ENCODE results near the gene C3orf22. TPM values are rescaled to one million over a fixed set of nuclear protein-coding genes. Genes with fewer than 3 reads are reported as not detected.

C3orf22 gene
- polyA plus RNA-seq, 1 donor (not counting 4 experiments of a cell fraction or from before 2014, with no cell fraction given), result not detected

GRCh38 chr3:126514161-126514560 lies 44.6 kb downstream of the C3orf22 start:
- Histone ChIP-seq H3K27ac (ENCODE audit: control insufficient read depth, insufficient read depth, low read length) (no peak overlapping the region), H3K9me3 (ENCODE audit: control insufficient read depth, low read depth, low read length) (no peaks in the 10 kb centered on the region), H3K36me3 (ENCODE audit: control insufficient read depth in 2 of 2, extremely low read depth in 1 of 2, insufficient read depth in 2 of 2, low read length in 2 of 2) (no peaks in the 10 kb centered on the region), H3K27me3 (ENCODE audit: control insufficient read depth, extremely low read depth, insufficient read depth, low read length) (peaks cover 6% of the 10 kb centered on the region), H3K79me2 (ENCODE audit: control insufficient read depth, insufficient read depth, low read length) (no peaks in the 10 kb centered on the region), H3K4me2 (ENCODE audit: control insufficient read depth, extremely low read depth, insufficient read depth, low read depth, low read length) (no peak overlapping the region), H3K9ac (ENCODE audit: control insufficient read depth, extremely low read depth, insufficient read depth, low read length) (no peak overlapping the region), H2AFZ (ENCODE audit: control insufficient read depth, low read length) (no peak overlapping the region), H3K4me1 (ENCODE audit: control insufficient read depth, extremely low read depth, insufficient read depth, low read length) (peaks cover 9% of the 10 kb centered on the region), H3K4me3 (ENCODE audit: control insufficient read depth in 2 of 3, extremely low read depth in 1 of 3, insufficient read depth in 2 of 3, low read depth in 1 of 3, low read length in 3 of 3) (no peak overlapping the region), H3K9me1 (ENCODE audit: control insufficient read depth, extremely low read depth, insufficient read depth, low read length) (no peaks in the 10 kb centered on the region), H4K20me1 (ENCODE audit: control insufficient read depth, extremely low read depth, insufficient read depth, low read length) (no peaks in the 10 kb centered on the region)
- DNase-seq (ENCODE audit: low read depth, low spot score) (no peak), FAIRE-seq (no peak)
- dilution Hi-C loops (cut with MboI; ENCODE audit: extremely low pct_ligation_motif_present, low sequenced_read_pairs), result no loop called here
- TF ChIP-seq EZH2 (IDR thresholded peaks at IDR 0.05; ENCODE audit: low read length) (no peak), CTCF (optimal IDR thresholded peaks at IDR 0.05 in 1 of 3, IDR thresholded peaks at IDR 0.05 in 1 of 3, conservative IDR thresholded peaks at IDR 0.05 in 1 of 3; ENCODE audit: extremely low read depth in 1 of 3, insufficient read depth in 2 of 3, low read length in 3 of 3) (no peak)

- Histone ChIP-seq H2AFZ (ENCODE audit: control insufficient read depth, low read length) (no peak overlapping the region), H3K4me1 (ENCODE audit: control insufficient read depth, extremely low read depth, insufficient read depth, low read length) (peaks cover 14% of the 10 kb centered on the region), H3K9me3 (ENCODE audit: control insufficient read depth, low read depth, low read length) (no peaks in the 10 kb centered on the region), H3K27me3 (ENCODE audit: control insufficient read depth, extremely low read depth, insufficient read depth, low read length) (no peaks in the 10 kb centered on the region), H3K36me3 (ENCODE audit: control insufficient read depth in 2 of 2, extremely low read depth in 1 of 2, insufficient read depth in 2 of 2, low read length in 2 of 2) (no peaks in the 10 kb centered on the region), H3K79me2 (ENCODE audit: control insufficient read depth, insufficient read depth, low read length) (no peaks in the 10 kb centered on the region), H3K4me3 (ENCODE audit: control insufficient read depth in 2 of 3, extremely low read depth in 1 of 3, insufficient read depth in 2 of 3, low read depth in 1 of 3, low read length in 3 of 3) (no peak overlapping the region), H3K9ac (ENCODE audit: control insufficient read depth, extremely low read depth, insufficient read depth, low read length) (no peak overlapping the region), H3K4me2 (ENCODE audit: control insufficient read depth, extremely low read depth, insufficient read depth, low read depth, low read length) (no peak overlapping the region), H3K9me1 (ENCODE audit: control insufficient read depth, extremely low read depth, insufficient read depth, low read length) (no peaks in the 10 kb centered on the region), H3K27ac (ENCODE audit: control insufficient read depth, insufficient read depth, low read length) (no peak overlapping the region), H4K20me1 (ENCODE audit: control insufficient read depth, extremely low read depth, insufficient read depth, low read length) (no peaks in the 10 kb centered on the region)
- no peak for DNase-seq (ENCODE audit: low read depth, low spot score)
- no peak for FAIRE-seq
- dilution Hi-C loops (cut with MboI; ENCODE audit: extremely low pct_ligation_motif_present, low sequenced_read_pairs), result no loop called here
- TF ChIP-seq EZH2 (IDR thresholded peaks at IDR 0.05; ENCODE audit: low read length), result no peak
Measured at GRCh38 chr3:126512916-126513650, 45.6 kb downstream of the C3orf22 start.

- H3K9ac ChIP-seq (ENCODE audit: control insufficient read depth, extremely low read depth, insufficient read depth, low read length), result no peak overlapping the region
- no peaks in the 10 kb centered on the region for H4K20me1 ChIP-seq (ENCODE audit: control insufficient read depth, extremely low read depth, insufficient read depth, low read length)
- FAIRE-seq (no peak), DNase-seq (ENCODE audit: low read depth, low spot score) (no peak)
- no peaks in the 10 kb centered on the region for H3K9me1 ChIP-seq (ENCODE audit: control insufficient read depth, extremely low read depth, insufficient read depth, low read length)
- no peaks in the 10 kb centered on the region for H3K36me3 ChIP-seq (ENCODE audit: control insufficient read depth in 2 of 2, extremely low read depth in 1 of 2, insufficient read depth in 2 of 2, low read length in 2 of 2)
- no peak for TF ChIP-seq CTCF (optimal IDR thresholded peaks at IDR 0.05 in 1 of 3, IDR thresholded peaks at IDR 0.05 in 1 of 3, conservative IDR thresholded peaks at IDR 0.05 in 1 of 3; ENCODE audit: extremely low read depth in 1 of 3, insufficient read depth in 2 of 3, low read length in 3 of 3)
- no peak for TF ChIP-seq EZH2 (IDR thresholded peaks at IDR 0.05; ENCODE audit: low read length)
- no peak overlapping the region for H3K27ac ChIP-seq (ENCODE audit: control insufficient read depth, insufficient read depth, low read length)
- H2AFZ ChIP-seq (ENCODE audit: control insufficient read depth, low read length), result no peak overlapping the region
- H3K27me3 ChIP-seq (ENCODE audit: control insufficient read depth, extremely low read depth, insufficient read depth, low read length), result no peaks in the 10 kb centered on the region
- H3K4me3 ChIP-seq (ENCODE audit: control insufficient read depth in 2 of 3, extremely low read depth in 1 of 3, insufficient read depth in 2 of 3, low read depth in 1 of 3, low read length in 3 of 3), result no peak overlapping the region
- H3K4me2 ChIP-seq (ENCODE audit: control insufficient read depth, extremely low read depth, insufficient read depth, low read depth, low read length), result no peak overlapping the region
- H3K9me3 ChIP-seq (ENCODE audit: control insufficient read depth, low read depth, low read length), result no peaks in the 10 kb centered on the region
- dilution Hi-C loops (cut with MboI; ENCODE audit: extremely low pct_ligation_motif_present, low sequenced_read_pairs), result no loop called here
- no peaks in the 10 kb centered on the region for H3K79me2 ChIP-seq (ENCODE audit: control insufficient read depth, insufficient read depth, low read length)
- peaks cover 14% of the 10 kb centered on the region for H3K4me1 ChIP-seq (ENCODE audit: control insufficient read depth, extremely low read depth, insufficient read depth, low read length)
Measured at GRCh38 chr3:126512026-126512425, 46.7 kb downstream of the C3orf22 start.
